Measurements from ENCODE around the gene EEPD1.

EEPD1 gene

DNA sequence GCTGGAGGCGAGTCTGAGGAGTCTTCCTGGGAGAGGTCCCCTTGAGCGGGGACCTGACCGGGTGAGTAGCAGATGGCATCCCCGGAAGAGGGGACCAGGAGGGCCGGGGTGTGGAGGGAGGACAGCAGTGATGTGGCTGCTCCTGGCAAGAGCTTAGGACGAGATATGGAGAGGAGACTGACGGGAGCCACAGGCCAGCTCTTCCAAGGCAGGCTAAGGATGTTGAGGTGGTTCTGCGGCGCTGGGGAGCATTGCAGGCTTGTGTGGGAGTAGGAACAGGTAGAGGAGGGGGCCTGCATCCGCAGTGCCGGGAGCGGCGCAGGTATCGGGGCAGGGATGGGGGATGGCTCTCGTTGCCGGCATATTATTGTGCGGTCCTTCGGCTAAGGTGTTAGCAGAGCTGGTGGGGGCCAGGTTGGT lies 159.9 kb downstream of the EEPD1 start:
- POLR2A ChIA-PET = no interaction called here
- TF ChIP-seq TARDBP (IDR thresholded peaks at IDR 0.05) (no peak), NFRKB (IDR thresholded peaks at IDR 0.05) (no peak), FOXA1 (IDR thresholded peaks at IDR 0.05) (no peak), FOXM1 (IDR thresholded peaks at IDR 0.05; ENCODE audit: borderline replicate concordance) (no peak), FOXK2 (IDR thresholded peaks at IDR 0.05) (no peak), ARNT (IDR thresholded peaks at IDR 0.05) (no peak), SUZ12 (IDR thresholded peaks at IDR 0.05) (no peak), L3MBTL2 (conservative IDR thresholded peaks at IDR 0.05) (no peak), LEF1 (IDR thresholded peaks at IDR 0.05; ENCODE audit: borderline replicate concordance) (no peak), SP1 (IDR thresholded peaks at IDR 0.05) (no peak), ZNF384 (IDR thresholded peaks at IDR 0.05) (no peak)
- TF ChIP-seq, protein P1, sequence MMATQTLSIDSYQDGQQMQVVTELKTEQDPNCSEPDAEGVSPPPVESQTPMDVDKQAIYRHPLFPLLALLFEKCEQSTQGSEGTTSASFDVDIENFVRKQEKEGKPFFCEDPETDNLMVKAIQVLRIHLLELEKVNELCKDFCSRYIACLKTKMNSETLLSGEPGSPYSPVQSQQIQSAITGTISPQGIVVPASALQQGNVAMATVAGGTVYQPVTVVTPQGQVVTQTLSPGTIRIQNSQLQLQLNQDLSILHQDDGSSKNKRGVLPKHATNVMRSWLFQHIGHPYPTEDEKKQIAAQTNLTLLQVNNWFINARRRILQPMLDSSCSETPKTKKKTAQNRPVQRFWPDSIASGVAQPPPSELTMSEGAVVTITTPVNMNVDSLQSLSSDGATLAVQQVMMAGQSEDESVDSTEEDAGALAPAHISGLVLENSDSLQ (IDR thresholded peaks at IDR 0.05) = no peak
- no peak for DNase-seq (ENCODE audit: extremely low spot score)
- CTCF ChIA-PET = no interaction called here

DNA sequence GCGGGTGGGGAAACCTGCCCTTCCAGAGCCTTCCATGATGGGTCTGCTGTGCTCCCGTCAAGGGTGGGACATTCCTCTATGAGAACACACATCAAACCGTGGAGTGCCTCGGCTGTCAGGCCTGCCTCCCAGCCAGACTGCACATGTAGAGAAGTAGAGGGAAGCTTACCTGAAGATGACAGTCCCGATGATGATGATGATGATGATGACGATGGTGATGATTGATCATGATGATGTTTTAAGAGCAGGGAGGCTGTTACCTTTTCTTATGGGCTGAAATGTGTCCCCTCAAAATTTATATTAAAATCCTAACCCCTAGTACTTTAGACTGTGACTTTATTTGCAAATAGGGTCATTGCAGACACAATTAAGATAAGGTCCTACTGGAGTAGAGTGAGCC lies 160.6 kb downstream of the EEPD1 start:
- TF ChIP-seq NFRKB (IDR thresholded peaks at IDR 0.05) (no peak), CTBP1 (IDR thresholded peaks at IDR 0.05; ENCODE audit: borderline replicate concordance) (no peak), ZNF384 (IDR thresholded peaks at IDR 0.05) (no peak), HDGF (IDR thresholded peaks at IDR 0.05; ENCODE audit: borderline replicate concordance) (no peak), ELF4 (IDR thresholded peaks at IDR 0.05) (no peak), ARNT (IDR thresholded peaks at IDR 0.05) (no peak), LEF1 (IDR thresholded peaks at IDR 0.05; ENCODE audit: borderline replicate concordance) (no peak), BHLHE40 (IDR thresholded peaks at IDR 0.05; ENCODE audit: borderline replicate concordance) (no peak), SP1 (IDR thresholded peaks at IDR 0.05) (no peak), L3MBTL2 (conservative IDR thresholded peaks at IDR 0.05) (no peak), FOXA1 (IDR thresholded peaks at IDR 0.05) (no peak), FOXM1 (IDR thresholded peaks at IDR 0.05; ENCODE audit: borderline replicate concordance) (no peak), SUZ12 (IDR thresholded peaks at IDR 0.05) (no peak)
- TF ChIP-seq, protein P1 (IDR thresholded peaks at IDR 0.05) = no peak
- ChIA-PET POLR2A (no interaction called here), CTCF (no interaction called here)
- DNase-seq (ENCODE audit: extremely low spot score) = no peak

DNA sequence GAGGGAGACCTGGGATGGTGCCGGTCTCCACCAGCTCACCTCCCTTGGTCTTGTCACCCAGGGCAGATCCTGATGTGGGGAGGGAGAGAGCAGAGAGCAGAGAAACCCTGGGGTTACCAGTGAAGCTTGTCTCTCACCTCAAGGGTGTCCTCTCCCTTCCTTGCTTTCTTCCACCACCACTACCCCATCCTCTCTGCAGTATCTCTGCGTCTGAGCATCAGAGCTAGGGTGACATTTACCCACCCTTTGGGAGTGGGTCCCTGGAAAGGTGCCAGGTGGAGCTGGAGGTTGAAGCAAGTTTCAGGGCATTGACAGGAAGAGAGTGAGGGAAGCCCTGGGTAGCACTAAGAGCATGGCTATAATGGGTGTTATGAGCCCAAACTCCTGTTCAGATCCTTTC lies 161.4 kb downstream of the EEPD1 start:
- ChIA-PET POLR2A (no interaction called here), CTCF (no interaction called here)
- TF ChIP-seq NFRKB (IDR thresholded peaks at IDR 0.05) = no peak
- TF ChIP-seq LEF1 (IDR thresholded peaks at IDR 0.05; ENCODE audit: borderline replicate concordance) = no peak
- TF ChIP-seq, protein P1 (IDR thresholded peaks at IDR 0.05) = no peak
- TF ChIP-seq SUZ12 (IDR thresholded peaks at IDR 0.05) = no peak
- no peak for TF ChIP-seq ZNF384 (IDR thresholded peaks at IDR 0.05)
- no peak for TF ChIP-seq ELF4 (IDR thresholded peaks at IDR 0.05)
- no peak for TF ChIP-seq FOXM1 (IDR thresholded peaks at IDR 0.05; ENCODE audit: borderline replicate concordance)
- TF ChIP-seq CTBP1 (IDR thresholded peaks at IDR 0.05; ENCODE audit: borderline replicate concordance) = no peak
- TF ChIP-seq HDGF (IDR thresholded peaks at IDR 0.05; ENCODE audit: borderline replicate concordance) = no peak
- no peak for DNase-seq (ENCODE audit: extremely low spot score)

DNA sequence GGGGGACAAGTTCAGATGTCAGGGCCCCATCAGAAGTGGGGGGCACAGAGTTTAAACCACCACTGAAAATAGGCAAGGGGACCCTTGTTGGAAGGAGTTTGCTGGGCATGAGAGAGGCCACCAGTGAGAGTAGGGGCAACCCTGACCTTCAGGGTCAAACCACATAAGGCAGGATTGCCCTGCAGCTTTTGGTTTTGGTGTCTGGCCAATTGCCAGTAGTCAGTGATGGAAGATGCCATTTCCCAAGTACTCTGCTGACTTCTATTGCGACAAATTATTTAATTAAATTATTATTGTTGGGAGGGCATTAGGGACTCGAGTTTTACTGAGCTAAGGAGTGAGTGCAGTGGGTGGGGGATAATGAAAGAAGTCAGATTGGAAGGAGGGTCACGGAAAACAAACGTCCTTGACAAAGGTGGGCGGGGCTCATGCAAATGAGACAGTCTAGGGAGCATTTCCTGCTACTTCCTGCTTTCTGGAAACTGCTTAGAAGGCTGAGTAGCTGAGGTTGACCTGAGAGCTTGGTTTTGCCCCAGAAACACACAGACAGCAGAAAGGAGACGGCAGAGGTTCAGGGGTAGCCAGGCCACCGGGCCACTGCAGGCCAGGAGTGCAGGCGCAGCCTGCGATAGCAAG lies 162.4 kb downstream of the EEPD1 start:
- CTCF ChIA-PET = no interaction called here
- DNase-seq (ENCODE audit: extremely low spot score) = no peak
- TF ChIP-seq SUZ12 (IDR thresholded peaks at IDR 0.05) (no peak), FOXK2 (IDR thresholded peaks at IDR 0.05) (no peak), ARNT (IDR thresholded peaks at IDR 0.05) (no peak)
- POLR2A ChIA-PET = no interaction called here

DNA sequence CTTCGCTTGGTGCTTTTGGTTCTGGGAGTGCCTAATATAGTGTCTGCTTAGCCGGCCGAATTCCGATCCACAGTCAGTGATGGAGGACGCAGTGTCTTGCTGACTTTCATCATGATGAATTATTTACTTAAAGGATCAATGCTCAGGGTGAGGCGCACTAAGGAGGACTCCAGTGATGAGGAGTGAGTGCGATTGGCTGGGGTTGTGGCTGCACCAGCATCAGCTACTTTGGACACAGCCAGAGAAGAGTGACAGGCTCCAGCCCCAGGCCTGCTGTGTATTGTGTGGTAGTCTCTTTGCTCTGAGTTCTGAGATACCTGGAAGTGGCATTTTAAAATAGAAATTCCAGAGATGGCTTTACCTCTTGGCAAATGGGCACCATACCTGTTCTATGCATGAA lies 163.3 kb downstream of the EEPD1 start:
- no peak for DNase-seq (ENCODE audit: extremely low spot score)
- TF ChIP-seq, protein P1 (IDR thresholded peaks at IDR 0.05) = no peak
- ChIA-PET CTCF (no interaction called here), POLR2A (no interaction called here)

DNA sequence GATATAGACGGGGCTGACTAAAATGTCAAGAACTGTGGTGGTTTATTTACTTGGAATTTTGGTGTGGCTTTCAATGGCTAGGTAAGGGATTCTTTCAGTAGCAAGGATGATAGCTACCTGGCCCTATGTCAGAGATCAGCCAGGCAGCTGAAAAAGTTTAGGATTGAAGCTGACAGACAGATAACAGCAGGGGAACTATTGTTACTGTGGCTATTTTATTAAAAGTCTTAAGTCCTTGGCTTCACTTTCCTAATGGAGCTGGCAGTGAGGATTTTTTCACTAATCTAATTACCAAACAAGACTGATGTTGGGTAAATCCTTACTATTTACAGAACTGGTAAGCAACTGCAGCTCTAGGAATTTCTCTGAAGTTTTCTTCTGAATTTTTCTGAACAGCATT lies 164.2 kb downstream of the EEPD1 start:
- no peak for DNase-seq (ENCODE audit: extremely low spot score)
- TF ChIP-seq FOXM1 (IDR thresholded peaks at IDR 0.05; ENCODE audit: borderline replicate concordance) = no peak
- TF ChIP-seq ARNT (IDR thresholded peaks at IDR 0.05) = no peak
- no peak for TF ChIP-seq FOXA1 (IDR thresholded peaks at IDR 0.05)
- no peak for TF ChIP-seq HDGF (IDR thresholded peaks at IDR 0.05; ENCODE audit: borderline replicate concordance)
- TF ChIP-seq LEF1 (IDR thresholded peaks at IDR 0.05; ENCODE audit: borderline replicate concordance) = no peak
- no peak for TF ChIP-seq CTBP1 (IDR thresholded peaks at IDR 0.05; ENCODE audit: borderline replicate concordance)
- no peak for TF ChIP-seq TARDBP (IDR thresholded peaks at IDR 0.05)
- no peak for TF ChIP-seq NFRKB (IDR thresholded peaks at IDR 0.05)
- no peak for TF ChIP-seq SUZ12 (IDR thresholded peaks at IDR 0.05)
- no peak for TF ChIP-seq ZNF384 (IDR thresholded peaks at IDR 0.05)
- no peak for TF ChIP-seq BHLHE40 (IDR thresholded peaks at IDR 0.05; ENCODE audit: borderline replicate concordance)
- no peak for TF ChIP-seq SP1 (IDR thresholded peaks at IDR 0.05)
- no peak for TF ChIP-seq ELF4 (IDR thresholded peaks at IDR 0.05)
- TF ChIP-seq, protein P1 (IDR thresholded peaks at IDR 0.05) = no peak
- TF ChIP-seq L3MBTL2 (conservative IDR thresholded peaks at IDR 0.05) = no peak
- ChIA-PET POLR2A (no interaction called here), CTCF (interaction anchor here (0.6 to 1.2 kb wide), 4 partner anchors 11 to 201 kb away, joined by 3 read pairs; no protein-coding TSS in a partner anchor)

All from HEK293T (cell line).